Ascending aorta (tissue), 2 donors: ENCODE results near the gene ATL3. TPM values are rescaled to one million over a fixed set of nuclear protein-coding genes. Genes with fewer than 3 reads are reported as not detected.

ENCODE experiments used
- DNase-seq, 2 donors: peaks; one replicate each; pipeline ENCODE4 v3.0.0-alpha.2; 2019; ENCODE audit warnings: low spot score in 2 of 2
- H3K27ac ChIP-seq, 2 donors: fragments of 200-600 bp; sonication (generic); one replicate each; pipeline ENCODE4 v1.5.1; 2016 to 2017; ENCODE audit warnings: mild to moderate bottlenecking in 1 of 2
- H3K27me3 ChIP-seq: fragments of 200-600 bp; sonication (generic); one replicate; pipeline ENCODE4 v1.5.1; 2017
- H3K36me3 ChIP-seq, 2 donors: fragments of 200-600 bp; sonication (generic); one replicate each; pipeline ENCODE4 v1.5.1; 2016
- H3K4me1 ChIP-seq, 2 donors: fragments of 200-600 bp; sonication (generic); one replicate each; pipeline ENCODE4 v1.5.1; 2016 to 2017; ENCODE audit warnings: mild to moderate bottlenecking in 1 of 2
- H3K4me3 ChIP-seq, 2 donors: fragments of 200-600 bp; sonication (generic); one replicate each; pipeline ENCODE4 v1.5.1; 2016 to 2017; ENCODE audit warnings: mild to moderate bottlenecking in 1 of 2
- H3K9me3 ChIP-seq, 2 donors: fragments of 200-600 bp; sonication (generic); one replicate each; pipeline ENCODE4 v1.5.1; 2016
- intact Hi-C: fragments of 100-400 bp; cut with DNase I; formaldehyde crosslinking; loops from one replicate; pipeline ENCODE4 v1.15.1; 2023
- total RNA-seq: library from RNA; depleted of rRNA; stranded (reverse); fragments of >200 nt; gene quantifications from one replicate; pipeline ENCODE4 v1.1.0, GENCODE V29; 2016
- TF ChIP-seq, protein P1 (sequence below), 3 experiments: fragments of 200-600 bp in 2 of 3; fragments of 450-650 bp in 1 of 3; sonication (generic) in 2 of 3; IDR thresholded peaks; one replicate each; pipeline ENCODE4 v1.5.1; 2016 to 2019; ENCODE audit warnings: antibody characterized with exemption in 3 of 3, mild to moderate bottlenecking in 1 of 3, moderate library complexity in 1 of 3

Gene ATL3
- total RNA-seq, 1 donor from 2014 or later, result 77.3 TPM

- Histone ChIP-seq H3K27me3 (no peaks in the 10 kb centered on the region), H3K4me3 (peak overlapping the region; percentile 93 to 95), H3K27ac (peak overlapping the region; percentile 100), H3K36me3 (peaks cover 0 to 4% of the 10 kb centered on the region in 2 donors), H3K4me1 (peaks cover 13 to 41% of the 10 kb centered on the region in 2 donors), H3K9me3 (no peaks in the 10 kb centered on the region)
- TF ChIP-seq, protein P1, sequence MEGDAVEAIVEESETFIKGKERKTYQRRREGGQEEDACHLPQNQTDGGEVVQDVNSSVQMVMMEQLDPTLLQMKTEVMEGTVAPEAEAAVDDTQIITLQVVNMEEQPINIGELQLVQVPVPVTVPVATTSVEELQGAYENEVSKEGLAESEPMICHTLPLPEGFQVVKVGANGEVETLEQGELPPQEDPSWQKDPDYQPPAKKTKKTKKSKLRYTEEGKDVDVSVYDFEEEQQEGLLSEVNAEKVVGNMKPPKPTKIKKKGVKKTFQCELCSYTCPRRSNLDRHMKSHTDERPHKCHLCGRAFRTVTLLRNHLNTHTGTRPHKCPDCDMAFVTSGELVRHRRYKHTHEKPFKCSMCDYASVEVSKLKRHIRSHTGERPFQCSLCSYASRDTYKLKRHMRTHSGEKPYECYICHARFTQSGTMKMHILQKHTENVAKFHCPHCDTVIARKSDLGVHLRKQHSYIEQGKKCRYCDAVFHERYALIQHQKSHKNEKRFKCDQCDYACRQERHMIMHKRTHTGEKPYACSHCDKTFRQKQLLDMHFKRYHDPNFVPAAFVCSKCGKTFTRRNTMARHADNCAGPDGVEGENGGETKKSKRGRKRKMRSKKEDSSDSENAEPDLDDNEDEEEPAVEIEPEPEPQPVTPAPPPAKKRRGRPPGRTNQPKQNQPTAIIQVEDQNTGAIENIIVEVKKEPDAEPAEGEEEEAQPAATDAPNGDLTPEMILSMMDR (IDR thresholded peaks at IDR 0.05), result no peak
- DNase-seq, result no peak
- intact Hi-C loops, result loop anchor here (5.0 to 10.0 kb wide), 2 partner anchors 58 to 145 kb away; partner anchors contain the start of genes PLAAT3 and SPINDOC
These were observed 1.1 kb downstream of the ATL3 start for GRCh38 chr11:63670096-63670432.

DNA sequence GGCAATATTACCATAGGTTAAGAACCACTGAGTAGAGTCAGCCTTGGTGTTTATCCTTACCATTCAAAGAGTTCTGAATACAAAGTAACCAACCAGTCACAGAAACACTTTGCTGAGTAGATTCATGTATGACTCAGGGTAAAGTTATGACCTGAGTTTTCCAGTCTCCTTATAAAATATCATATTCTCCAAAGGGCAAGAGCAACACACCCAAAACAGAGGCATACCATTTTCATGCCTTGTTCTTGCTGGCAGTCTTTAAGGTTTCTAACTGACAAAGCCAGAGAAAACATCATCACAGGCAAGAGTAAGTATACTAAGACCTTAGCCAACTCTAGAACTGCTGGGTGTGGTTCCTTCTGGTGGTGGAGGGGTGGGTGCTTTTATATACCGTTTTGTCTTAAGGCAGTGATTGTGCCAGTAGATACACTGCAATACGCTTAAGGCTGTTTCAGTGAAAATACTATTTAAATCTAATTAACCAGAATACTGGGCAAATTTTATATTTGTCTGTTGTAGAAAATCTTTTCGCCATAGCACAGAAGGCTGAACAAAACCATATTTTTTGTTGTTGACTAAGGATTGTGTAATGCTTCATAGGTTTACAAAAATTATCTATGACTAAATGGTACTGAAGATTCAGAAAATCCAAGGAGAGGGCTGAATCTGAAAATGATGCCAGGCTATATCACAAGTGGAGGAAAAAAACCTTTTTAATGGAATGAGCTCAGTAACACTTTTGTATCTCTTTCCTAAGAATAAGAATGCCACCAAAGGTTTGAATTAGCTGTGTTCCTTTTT, 3.0 kb downstream of the ATL3 start:
- DNase-seq, result no peak
- no peaks in the 10 kb centered on the region for H3K27me3 ChIP-seq
- H3K4me1 ChIP-seq, result peaks cover 13 to 54% of the 10 kb centered on the region in 2 donors
- H3K4me3 ChIP-seq, result peak overlapping the region; percentile 14 to 21
- H3K36me3 ChIP-seq, result peaks cover 0 to 4% of the 10 kb centered on the region in 2 donors
- H3K27ac ChIP-seq, result peak overlapping the region; percentile 100
- no peaks in the 10 kb centered on the region for H3K9me3 ChIP-seq
- TF ChIP-seq, protein P1 (IDR thresholded peaks at IDR 0.05), result no peak
- intact Hi-C loops, result loop anchor here (2.0 kb wide), 1 partner anchor 13 kb away; the partner anchor contains the start of gene RTN3

DNA sequence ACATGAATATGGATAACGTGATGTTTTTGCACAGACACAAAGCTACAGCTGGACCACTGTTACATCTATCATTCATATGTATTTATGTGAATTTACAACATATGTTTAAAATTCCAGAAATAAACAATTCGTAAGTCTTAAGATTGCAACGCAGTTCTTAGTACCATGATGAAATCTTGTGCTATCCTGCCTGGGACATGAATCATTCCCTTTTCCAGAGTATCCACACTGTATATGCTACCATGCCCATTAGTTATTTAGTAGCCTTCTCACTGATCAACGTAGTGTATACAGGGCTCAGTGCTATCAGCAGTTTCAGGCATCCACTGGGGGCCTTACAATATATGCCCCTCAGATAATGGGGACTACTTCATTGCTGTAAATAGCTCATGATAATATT, 4.3 kb downstream of the ATL3 start:
- H3K4me1 ChIP-seq, result peaks cover 13 to 61% of the 10 kb centered on the region in 2 donors
- peak overlapping the region in 1 of 2 donors; percentile 100 for H3K27ac ChIP-seq
- H3K4me3 ChIP-seq, result no peak overlapping the region

DNA sequence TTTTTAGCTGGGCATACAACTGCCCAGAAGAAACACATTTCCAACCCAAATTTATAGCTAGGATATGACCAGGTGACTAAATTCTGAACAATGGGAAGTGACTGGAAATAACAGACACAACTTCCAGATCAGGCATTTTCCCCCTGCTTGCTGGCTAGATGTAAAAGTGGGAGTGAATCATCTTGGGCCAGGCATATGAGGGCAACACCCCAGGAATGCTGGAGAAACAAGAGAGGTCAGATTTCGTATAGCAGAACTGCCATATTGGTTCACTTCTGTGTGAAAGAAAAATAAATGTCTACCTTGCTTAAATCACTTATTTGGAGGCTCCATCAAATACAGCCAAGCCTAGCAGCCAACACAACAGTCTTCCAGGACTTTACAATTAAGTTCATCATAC, 7.4 kb downstream of the ATL3 start:
- no peak overlapping the region for H3K27ac ChIP-seq
- H3K36me3 ChIP-seq, result peaks cover 0 to 4% of the 10 kb centered on the region in 2 donors
- DNase-seq, result no peak
- H3K4me1 ChIP-seq, result peaks cover 1 to 58% of the 10 kb centered on the region in 2 donors
- TF ChIP-seq, protein P1 (IDR thresholded peaks at IDR 0.05), result no peak
- intact Hi-C loops, result no loop called here
- no peaks in the 10 kb centered on the region for H3K9me3 ChIP-seq
- no peaks in the 10 kb centered on the region for H3K27me3 ChIP-seq
- no peak overlapping the region for H3K4me3 ChIP-seq

More for the DNA sequence above, 4.3 kb downstream of the ATL3 start:
- DNase-seq, result no peak
- intact Hi-C loops, result loop anchor here (2.0 kb wide), 1 partner anchor 14 kb away; the partner anchor contains the start of gene RTN3
- Histone ChIP-seq H3K9me3 (no peaks in the 10 kb centered on the region), H3K27me3 (no peaks in the 10 kb centered on the region), H3K36me3 (peaks cover 0 to 4% of the 10 kb centered on the region in 2 donors)
- TF ChIP-seq, protein P1 (IDR thresholded peaks at IDR 0.05), result no peak

DNA sequence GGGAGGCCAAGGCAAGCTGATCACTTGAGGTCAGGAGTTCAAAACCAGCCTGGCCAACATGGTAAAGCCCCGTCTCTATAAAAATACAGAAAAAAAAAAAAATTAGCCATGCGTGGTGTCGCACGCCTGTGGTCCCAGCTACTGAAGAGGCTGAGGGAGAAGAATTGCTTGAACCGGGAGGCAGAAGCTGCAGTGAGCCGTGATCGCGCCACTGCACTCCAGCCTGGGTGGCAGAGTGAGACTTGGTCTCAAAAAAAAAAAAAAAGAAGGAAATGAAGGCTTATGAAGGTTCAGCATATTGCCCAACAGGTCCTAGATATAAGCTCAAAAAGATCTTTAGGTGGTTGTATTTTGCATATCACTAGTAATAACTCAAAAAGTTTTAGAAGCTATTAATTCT, 10.2 kb downstream of the ATL3 start:
- no peak for DNase-seq
- Histone ChIP-seq H3K36me3 (peaks cover 10 to 21% of the 10 kb centered on the region in 2 donors), H3K4me1 (peaks cover 0 to 33% of the 10 kb centered on the region in 2 donors), H3K4me3 (no peak overlapping the region), H3K9me3 (no peaks in the 10 kb centered on the region), H3K27me3 (no peaks in the 10 kb centered on the region), H3K27ac (no peak overlapping the region)
- TF ChIP-seq, protein P1 (IDR thresholded peaks at IDR 0.05), result no peak
- intact Hi-C loops, result no loop called here
